Measurements from ENCODE around the gene TUBGCP6.

Gene TUBGCP6

GRCh38 chr22:50282361-50283155 is 37.7 kb upstream of the TUBGCP6 start:
- no peak for TF ChIP-seq TAF1 (IDR thresholded peaks at IDR 0.05; ENCODE audit: borderline replicate concordance, insufficient read depth, low read length)
- TF ChIP-seq SIN3A (IDR thresholded peaks at IDR 0.05; ENCODE audit: borderline replicate concordance, insufficient read depth, low read length): no peak
- TF ChIP-seq POLR2AphosphoS5 (IDR thresholded peaks at IDR 0.05; ENCODE audit: low read depth, low read length): no peak
- no peak for TF ChIP-seq FOXP2 (optimal IDR thresholded peaks at IDR 0.05; ENCODE audit: borderline replicate concordance, extremely low read depth, extremely low read length, insufficient read depth)
- no peak for TF ChIP-seq REST (IDR thresholded peaks at IDR 0.05; ENCODE audit: insufficient read depth in 1 of 2, low read depth in 2 of 2, low read length in 2 of 2)

DNA sequence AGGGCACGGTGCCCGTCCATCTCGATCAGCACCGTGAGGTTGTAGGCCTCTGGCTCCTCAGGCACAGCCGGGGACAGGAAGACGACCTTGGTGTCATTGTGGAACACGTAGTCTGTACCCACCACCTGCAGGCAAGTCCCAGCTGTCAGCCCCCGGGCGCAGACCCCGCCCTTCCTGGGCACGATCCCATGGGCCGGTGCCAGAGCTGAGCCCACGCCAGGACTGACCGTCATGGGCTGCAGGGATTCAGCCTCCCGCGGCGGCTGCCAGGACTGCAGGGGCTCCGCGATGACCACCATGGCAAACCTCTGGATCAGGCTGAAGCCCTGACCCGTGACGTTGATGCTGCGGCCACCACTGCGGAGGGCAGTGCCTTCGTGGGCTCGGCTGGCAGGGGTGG is 37.1 kb upstream of the TUBGCP6 start:
- TF ChIP-seq REST (IDR thresholded peaks at IDR 0.05; ENCODE audit: insufficient read depth in 1 of 2, low read depth in 2 of 2, low read length in 2 of 2): no peak

DNA sequence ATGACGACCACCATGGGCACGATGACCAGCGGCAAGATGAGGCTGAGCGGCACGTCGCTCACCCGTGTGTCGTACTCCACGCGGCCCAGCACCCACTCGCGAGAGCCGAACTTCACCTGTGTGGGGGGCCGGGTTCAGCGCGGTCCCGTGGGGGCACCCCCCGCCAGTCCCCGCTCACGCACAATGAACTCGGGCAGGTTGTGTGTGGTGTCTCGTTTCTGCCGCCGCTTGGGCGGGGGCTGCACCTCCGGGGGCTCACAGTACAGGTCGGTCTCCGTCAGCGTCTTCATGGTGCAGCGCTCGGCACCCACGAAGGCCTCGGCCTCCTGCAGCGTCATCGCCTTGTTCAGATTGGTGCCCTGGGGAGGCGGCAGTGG is 36.5 kb upstream of the TUBGCP6 start:
- no peak for TF ChIP-seq SIN3A (IDR thresholded peaks at IDR 0.05; ENCODE audit: borderline replicate concordance, insufficient read depth, low read length)
- TF ChIP-seq POLR2AphosphoS5 (IDR thresholded peaks at IDR 0.05; ENCODE audit: low read depth, low read length): no peak
- TF ChIP-seq FOXP2 (optimal IDR thresholded peaks at IDR 0.05; ENCODE audit: borderline replicate concordance, extremely low read depth, extremely low read length, insufficient read depth): no peak
- TF ChIP-seq REST (IDR thresholded peaks at IDR 0.05; ENCODE audit: insufficient read depth in 1 of 2, low read depth in 2 of 2, low read length in 2 of 2): no peak
- TF ChIP-seq TAF1 (IDR thresholded peaks at IDR 0.05; ENCODE audit: borderline replicate concordance, insufficient read depth, low read length): no peak

DNA sequence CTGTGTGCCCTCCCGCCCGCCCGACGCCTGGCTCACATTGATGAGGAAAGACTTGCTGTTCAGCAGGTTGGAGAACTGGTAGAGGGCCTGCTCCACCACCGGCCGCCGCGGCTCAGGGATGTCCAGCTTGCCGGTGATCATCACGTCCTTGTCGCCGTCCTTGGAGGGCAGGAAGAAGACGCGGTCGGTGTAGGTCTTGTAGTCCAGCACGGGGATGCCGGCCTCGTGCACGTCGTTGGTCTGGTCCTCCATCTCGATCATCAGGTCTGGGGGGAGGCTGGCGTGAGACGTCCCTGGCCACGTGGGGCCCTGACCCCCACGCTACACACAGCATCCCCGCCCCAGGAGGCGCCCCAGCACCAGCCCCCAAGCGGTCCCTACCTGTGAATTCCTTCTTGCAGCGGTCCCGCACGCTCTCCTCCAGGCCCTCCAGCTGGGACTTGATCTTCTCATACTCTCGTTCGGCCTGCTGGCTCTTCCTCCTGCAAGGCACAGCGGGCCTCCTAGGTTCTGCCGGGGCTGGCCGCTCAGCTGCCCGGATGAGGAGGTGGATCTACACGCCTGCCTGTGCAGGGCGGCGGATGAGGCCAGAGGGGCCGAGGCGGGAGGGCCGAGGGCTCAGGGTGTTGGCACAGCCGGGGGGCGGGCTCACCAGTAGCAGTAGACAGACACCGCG is 36.0 kb upstream of the TUBGCP6 start:
- TF ChIP-seq REST (IDR thresholded peaks at IDR 0.05; ENCODE audit: insufficient read depth in 1 of 2, low read depth in 2 of 2, low read length in 2 of 2) (no peak), TAF1 (IDR thresholded peaks at IDR 0.05; ENCODE audit: borderline replicate concordance, insufficient read depth, low read length) (no peak), POLR2AphosphoS5 (IDR thresholded peaks at IDR 0.05; ENCODE audit: low read depth, low read length) (no peak), FOXP2 (optimal IDR thresholded peaks at IDR 0.05; ENCODE audit: borderline replicate concordance, extremely low read depth, extremely low read length, insufficient read depth) (no peak), SIN3A (IDR thresholded peaks at IDR 0.05; ENCODE audit: borderline replicate concordance, insufficient read depth, low read length) (no peak)
